Epithelial cell of esophagus (primary cell): Measurements from ENCODE around the gene LRRC4C.

ENCODE experiments used
- DNase-seq: peaks from one replicate; pipeline ENCODE4 v3.0.0; 2010; ENCODE audit warnings: low read depth
- H3K4me3 ChIP-seq: 2 replicates; pipeline ENCODE4 v1.5.1; 2011; ENCODE audit warnings: mild to moderate bottlenecking, low read length, control low read depth
- CTCF ChIP-seq: IDR thresholded peaks from 2 replicates; pipeline ENCODE4 v1.5.1; 2011; ENCODE audit warnings: low read depth, mild to moderate bottlenecking, low read length, control low read depth, inconsistent platforms; ENCODE audit not compliant: insufficient read depth; ENCODE audit errors: missing control alignments

LRRC4C gene

GRCh38 chr11:41403458-41403857 is 56.0 kb downstream of the LRRC4C start:
- no peak for TF ChIP-seq CTCF
- no peak overlapping the region for H3K4me3 ChIP-seq
- no peak for DNase-seq

GRCh38 chr11:41400819-41401382 is 58.6 kb downstream of the LRRC4C start:
- no peak for DNase-seq
- no peak for TF ChIP-seq CTCF
- no peak overlapping the region for H3K4me3 ChIP-seq

GRCh38 chr11:41400124-41400523 is 59.3 kb downstream of the LRRC4C start:
- TF ChIP-seq CTCF, result no peak
- no peak for DNase-seq
- H3K4me3 ChIP-seq, result no peak overlapping the region

GRCh38 chr11:41399323-41399722 is 60.1 kb downstream of the LRRC4C start:
- TF ChIP-seq CTCF, result no peak
- no peak for DNase-seq
- no peak overlapping the region for H3K4me3 ChIP-seq

- no peak for DNase-seq
- TF ChIP-seq CTCF, result no peak
- H3K4me3 ChIP-seq, result no peak overlapping the region
Observed at GRCh38 chr11:41398175-41398574, 61.3 kb downstream of the LRRC4C start.

- H3K4me3 ChIP-seq, result no peak overlapping the region
- no peak for DNase-seq
- TF ChIP-seq CTCF, result no peak
Observed at GRCh38 chr11:41394521-41395195, 64.8 kb downstream of the LRRC4C start.

GRCh38 chr11:41392596-41392995 is 66.9 kb downstream of the LRRC4C start:
- H3K4me3 ChIP-seq, result no peak overlapping the region

More at GRCh38 chr11:41392596-41392995, 66.9 kb downstream of the LRRC4C start:
- no peak for TF ChIP-seq CTCF
- DNase-seq, result no peak
